ENCODE data around the gene AGAP2. TPM values are rescaled to one million over a fixed set of nuclear protein-coding genes. Genes with fewer than 3 reads are reported as not detected.

The AGAP2 gene
- total RNA-seq, 6 donors from 2014 or later = 2.0 to 7.3 (median 5.8) TPM

DNA sequence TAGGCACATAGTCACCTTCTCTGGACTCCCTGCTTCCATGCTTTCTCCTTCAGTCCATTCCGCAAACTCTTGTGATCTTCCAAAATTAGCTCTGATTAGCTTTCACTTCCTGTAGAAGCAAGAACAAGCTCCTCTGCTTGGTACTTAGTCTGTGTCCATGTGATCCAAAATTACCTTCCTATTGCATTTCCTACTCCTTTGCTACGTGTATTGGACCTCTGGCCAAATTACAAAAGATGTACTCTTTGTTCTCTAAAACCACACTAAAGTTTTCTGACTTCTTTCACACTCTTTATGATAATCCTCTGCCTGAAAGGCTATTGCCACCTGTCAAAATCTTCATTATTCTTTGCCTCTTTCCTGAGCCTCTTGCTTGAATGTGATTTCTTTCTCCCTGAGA lies 43.3 kb upstream of the AGAP2 start:
- TF ChIP-seq POLR2A (IDR thresholded peaks at IDR 0.05) = no peak
- TF ChIP-seq, protein P1, sequence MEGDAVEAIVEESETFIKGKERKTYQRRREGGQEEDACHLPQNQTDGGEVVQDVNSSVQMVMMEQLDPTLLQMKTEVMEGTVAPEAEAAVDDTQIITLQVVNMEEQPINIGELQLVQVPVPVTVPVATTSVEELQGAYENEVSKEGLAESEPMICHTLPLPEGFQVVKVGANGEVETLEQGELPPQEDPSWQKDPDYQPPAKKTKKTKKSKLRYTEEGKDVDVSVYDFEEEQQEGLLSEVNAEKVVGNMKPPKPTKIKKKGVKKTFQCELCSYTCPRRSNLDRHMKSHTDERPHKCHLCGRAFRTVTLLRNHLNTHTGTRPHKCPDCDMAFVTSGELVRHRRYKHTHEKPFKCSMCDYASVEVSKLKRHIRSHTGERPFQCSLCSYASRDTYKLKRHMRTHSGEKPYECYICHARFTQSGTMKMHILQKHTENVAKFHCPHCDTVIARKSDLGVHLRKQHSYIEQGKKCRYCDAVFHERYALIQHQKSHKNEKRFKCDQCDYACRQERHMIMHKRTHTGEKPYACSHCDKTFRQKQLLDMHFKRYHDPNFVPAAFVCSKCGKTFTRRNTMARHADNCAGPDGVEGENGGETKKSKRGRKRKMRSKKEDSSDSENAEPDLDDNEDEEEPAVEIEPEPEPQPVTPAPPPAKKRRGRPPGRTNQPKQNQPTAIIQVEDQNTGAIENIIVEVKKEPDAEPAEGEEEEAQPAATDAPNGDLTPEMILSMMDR (IDR thresholded peaks at IDR 0.05) = no peak
- no peak for TF ChIP-seq POLR2AphosphoS5 (IDR thresholded peaks at IDR 0.05)
- no peak for TF ChIP-seq EP300 (IDR thresholded peaks at IDR 0.05)
- H3K9me3 ChIP-seq = no peaks in the 10 kb centered on the region
- peaks cover 3 to 29% (median 16%) of the 10 kb centered on the region in 4 donors for H3K36me3 ChIP-seq
- no peaks in the 10 kb centered on the region for H3K27me3 ChIP-seq
- H3K27ac ChIP-seq = peak overlapping the region in 3 of 4 donors; percentile 75 to 83 (median 81)
- H3K4me3 ChIP-seq = no peak overlapping the region
- H3K4me1 ChIP-seq = peaks cover 20 to 36% (median 28%) of the 10 kb centered on the region in 4 donors
- WGBS, 2 donors = 46 to 63% methylated on average over 2 of the region's 2 CpGs
- ATAC-seq (ENCODE audit: low FRiP score in 2 of 2) (no peak), DNase-seq (no peak)

DNA sequence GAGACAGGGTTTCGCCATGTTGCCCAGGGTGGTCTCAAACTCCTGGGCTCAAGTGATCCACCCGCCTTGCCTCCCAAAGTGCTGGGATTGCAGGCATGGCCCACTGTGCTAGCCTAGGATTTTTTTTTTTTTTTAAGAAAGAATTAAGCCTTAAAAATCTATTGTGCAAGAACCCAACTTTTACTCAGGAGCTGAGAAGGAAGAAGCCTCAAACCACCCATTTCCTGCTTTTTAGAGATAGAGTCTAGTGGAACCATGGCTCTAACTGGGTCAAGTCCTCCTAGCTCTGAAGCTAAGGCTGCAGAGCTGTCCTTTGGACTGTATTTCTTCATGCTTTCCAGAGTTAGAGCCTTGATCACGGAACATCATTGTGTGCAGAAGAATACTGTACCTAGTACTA lies 42.7 kb upstream of the AGAP2 start:
- no peaks in the 10 kb centered on the region for H3K27me3 ChIP-seq
- H3K9me3 ChIP-seq = no peaks in the 10 kb centered on the region
- H3K27ac ChIP-seq = peak overlapping the region in 1 of 4 donors; percentile 81
- H3K36me3 ChIP-seq = peaks cover 0 to 23% (median 11%) of the 10 kb centered on the region in 4 donors
- TF ChIP-seq POLR2AphosphoS5 (IDR thresholded peaks at IDR 0.05) = no peak
- TF ChIP-seq, protein P1 (IDR thresholded peaks at IDR 0.05) = no peak
- TF ChIP-seq EP300 (IDR thresholded peaks at IDR 0.05) = no peak
- no peak for TF ChIP-seq POLR2A (IDR thresholded peaks at IDR 0.05)
- DNase-seq (no peak), ATAC-seq (ENCODE audit: low FRiP score in 2 of 2) (no peak)
- WGBS, 2 donors = 83 to 89% methylated on average over 3 of the region's 3 CpGs
- H3K4me1 ChIP-seq = peaks cover 20 to 36% (median 28%) of the 10 kb centered on the region in 4 donors
- no peak overlapping the region for H3K4me3 ChIP-seq

DNA sequence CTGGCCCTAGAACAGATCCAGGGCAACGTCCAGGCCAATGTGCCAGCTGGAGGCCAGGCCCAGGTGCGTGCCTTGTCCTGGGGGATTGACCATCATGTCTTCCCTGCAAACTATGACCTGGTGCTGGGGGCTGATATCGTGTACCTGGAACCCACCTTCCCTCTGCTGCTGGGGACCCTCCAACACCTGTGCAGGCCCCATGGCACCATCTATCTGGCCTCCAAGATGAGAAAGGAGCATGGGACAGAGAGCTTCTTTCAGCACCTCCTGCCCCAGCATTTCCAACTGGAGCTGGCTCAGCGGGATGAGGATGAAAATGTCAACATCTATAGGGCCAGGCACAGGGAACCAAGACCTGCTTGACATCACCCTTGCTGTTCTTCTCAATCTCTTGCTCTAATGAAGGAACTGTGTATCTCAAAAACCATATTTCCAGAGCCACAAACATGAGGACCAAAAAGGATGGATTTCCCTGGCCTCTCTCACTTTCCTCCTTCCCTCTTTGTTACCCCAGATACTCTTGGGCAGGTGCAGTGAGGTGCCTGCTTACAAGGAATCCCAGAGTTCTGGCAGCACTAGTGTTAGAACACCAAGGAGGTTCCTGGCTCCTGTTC lies 41.8 kb upstream of the AGAP2 start:
- no peaks in the 10 kb centered on the region for H3K27me3 ChIP-seq
- no peaks in the 10 kb centered on the region for H3K9me3 ChIP-seq
- peaks cover 20 to 36% (median 28%) of the 10 kb centered on the region in 4 donors for H3K4me1 ChIP-seq
- no peak for ATAC-seq (ENCODE audit: low FRiP score in 2 of 2)
- H3K4me3 ChIP-seq = no peak overlapping the region
- TF ChIP-seq POLR2AphosphoS5 (IDR thresholded peaks at IDR 0.05) (no peak), EP300 (IDR thresholded peaks at IDR 0.05) (no peak), POLR2A (IDR thresholded peaks at IDR 0.05) (no peak)
- TF ChIP-seq, protein P1 (IDR thresholded peaks at IDR 0.05) = no peak
- no peak for DNase-seq
- 78 to 98% methylated on average over 1 to 4 of the region's 4 CpGs for WGBS, 2 donors
- H3K27ac ChIP-seq = peak overlapping the region in 1 of 4 donors; percentile 81
- H3K36me3 ChIP-seq = peaks cover 0 to 20% (median 5%) of the 10 kb centered on the region in 4 donors

DNA sequence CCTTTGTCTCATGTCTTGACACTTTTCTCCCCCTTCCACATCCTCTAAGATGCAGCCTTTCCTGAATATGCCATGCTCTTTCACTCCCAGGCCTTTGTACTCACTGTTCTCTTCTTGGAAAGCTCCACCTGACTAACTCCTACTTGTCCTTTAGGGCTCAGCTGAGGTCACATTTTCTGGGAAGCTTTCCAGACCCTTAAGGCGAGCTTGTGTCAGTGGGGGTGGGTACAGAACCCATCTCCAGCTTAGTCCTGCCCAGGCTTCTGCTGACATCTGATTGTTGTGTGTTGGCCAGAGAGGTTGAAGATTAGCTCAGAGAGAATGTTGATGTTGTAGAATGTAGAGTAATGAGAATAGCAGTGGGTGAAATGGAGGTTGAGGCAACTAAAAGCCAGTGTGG lies 41.2 kb upstream of the AGAP2 start:
- ATAC-seq (ENCODE audit: low FRiP score in 2 of 2) (no peak), DNase-seq (no peak)
- Histone ChIP-seq H3K4me3 (no peak overlapping the region), H3K4me1 (peaks cover 20 to 36% (median 28%) of the 10 kb centered on the region in 4 donors), H3K27me3 (no peaks in the 10 kb centered on the region), H3K36me3 (peaks cover 0 to 20% (median 3%) of the 10 kb centered on the region in 4 donors), H3K9me3 (no peaks in the 10 kb centered on the region), H3K27ac (no peak overlapping the region)
- TF ChIP-seq POLR2AphosphoS5 (IDR thresholded peaks at IDR 0.05) = no peak
- TF ChIP-seq, protein P1 (IDR thresholded peaks at IDR 0.05) = no peak
- TF ChIP-seq EP300 (IDR thresholded peaks at IDR 0.05) = no peak
- no peak for TF ChIP-seq POLR2A (IDR thresholded peaks at IDR 0.05)
- WGBS, 2 donors = 57 to 61% methylated on average over 1 of the region's 1 CpG

DNA sequence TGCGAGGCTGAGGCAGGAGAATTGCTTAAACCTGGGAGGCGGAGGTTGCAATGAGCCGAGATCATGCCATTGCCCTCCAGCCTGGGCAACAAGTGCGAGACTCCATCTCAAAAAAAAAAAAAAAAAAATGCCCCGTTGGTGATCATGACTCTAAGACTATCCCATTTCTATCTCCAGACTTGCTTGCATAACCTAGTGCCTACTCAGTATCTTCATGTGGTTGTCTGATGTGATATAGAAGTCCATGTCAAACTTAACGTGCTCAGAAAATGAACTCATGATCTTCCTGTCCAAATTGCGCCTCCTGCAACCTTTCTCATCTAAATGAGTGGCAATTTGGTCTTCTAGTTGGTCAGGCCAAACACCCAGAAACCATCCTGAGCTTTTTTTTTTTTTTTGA lies 39.4 kb upstream of the AGAP2 start:
- no peak overlapping the region for H3K27ac ChIP-seq
- H3K27me3 ChIP-seq = no peaks in the 10 kb centered on the region
- ATAC-seq (ENCODE audit: low FRiP score in 2 of 2) = no peak
- peaks cover 15 to 32% (median 25%) of the 10 kb centered on the region in 4 donors for H3K4me1 ChIP-seq
- TF ChIP-seq POLR2A (IDR thresholded peaks at IDR 0.05) = no peak
- TF ChIP-seq EP300 (IDR thresholded peaks at IDR 0.05) = no peak
- TF ChIP-seq, protein P1 (IDR thresholded peaks at IDR 0.05) = no peak
- no peak for TF ChIP-seq POLR2AphosphoS5 (IDR thresholded peaks at IDR 0.05)
- DNase-seq = no peak
- WGBS, 2 donors = 89 to 94% methylated on average over 7 of the region's 7 CpGs
- H3K9me3 ChIP-seq = no peaks in the 10 kb centered on the region
- peaks cover 0 to 15% (median 3%) of the 10 kb centered on the region in 4 donors for H3K36me3 ChIP-seq
- no peak overlapping the region for H3K4me3 ChIP-seq
